Measurements from ENCODE around the gene FBXO48.

DNA sequence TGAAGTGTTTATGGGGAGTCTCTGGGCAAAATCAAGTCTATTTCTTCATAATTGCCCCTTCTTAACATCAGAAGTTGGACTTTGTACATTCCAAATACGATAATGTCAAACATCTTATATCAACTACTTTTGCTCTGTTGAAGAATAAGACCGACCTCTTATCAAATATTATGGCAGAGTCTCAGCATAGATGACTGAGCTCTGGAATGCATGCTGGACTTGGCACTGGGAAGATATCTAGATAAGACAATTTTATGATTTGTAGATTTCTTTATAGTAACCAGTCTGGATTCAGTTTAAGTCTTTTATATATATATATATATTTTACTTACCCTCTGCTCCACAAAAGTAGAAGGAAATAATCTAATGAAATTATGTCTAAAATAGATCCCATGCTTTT lies 8.5 kb upstream of the FBXO48 start:
- TF ChIP-seq POLR2A (IDR thresholded peaks at IDR 0.05) (no peak), POLR2AphosphoS5 (IDR thresholded peaks at IDR 0.05) (no peak)
- TF ChIP-seq, protein P1, sequence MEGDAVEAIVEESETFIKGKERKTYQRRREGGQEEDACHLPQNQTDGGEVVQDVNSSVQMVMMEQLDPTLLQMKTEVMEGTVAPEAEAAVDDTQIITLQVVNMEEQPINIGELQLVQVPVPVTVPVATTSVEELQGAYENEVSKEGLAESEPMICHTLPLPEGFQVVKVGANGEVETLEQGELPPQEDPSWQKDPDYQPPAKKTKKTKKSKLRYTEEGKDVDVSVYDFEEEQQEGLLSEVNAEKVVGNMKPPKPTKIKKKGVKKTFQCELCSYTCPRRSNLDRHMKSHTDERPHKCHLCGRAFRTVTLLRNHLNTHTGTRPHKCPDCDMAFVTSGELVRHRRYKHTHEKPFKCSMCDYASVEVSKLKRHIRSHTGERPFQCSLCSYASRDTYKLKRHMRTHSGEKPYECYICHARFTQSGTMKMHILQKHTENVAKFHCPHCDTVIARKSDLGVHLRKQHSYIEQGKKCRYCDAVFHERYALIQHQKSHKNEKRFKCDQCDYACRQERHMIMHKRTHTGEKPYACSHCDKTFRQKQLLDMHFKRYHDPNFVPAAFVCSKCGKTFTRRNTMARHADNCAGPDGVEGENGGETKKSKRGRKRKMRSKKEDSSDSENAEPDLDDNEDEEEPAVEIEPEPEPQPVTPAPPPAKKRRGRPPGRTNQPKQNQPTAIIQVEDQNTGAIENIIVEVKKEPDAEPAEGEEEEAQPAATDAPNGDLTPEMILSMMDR (IDR thresholded peaks at IDR 0.05) = no peak
